Regular cardiac myocyte (primary cell): ENCODE measurements around the gene INTS12. TPM values are rescaled to one million over a fixed set of nuclear protein-coding genes. Genes with fewer than 3 reads are reported as not detected.

Source experiments
- total RNA-seq: library from RNA; depleted of rRNA; stranded (reverse); fragments of >200 nt; gene quantifications from 2 replicates; pipeline ENCODE4 v1.2.3, GENCODE V29; 2014

The INTS12 gene, protein sequence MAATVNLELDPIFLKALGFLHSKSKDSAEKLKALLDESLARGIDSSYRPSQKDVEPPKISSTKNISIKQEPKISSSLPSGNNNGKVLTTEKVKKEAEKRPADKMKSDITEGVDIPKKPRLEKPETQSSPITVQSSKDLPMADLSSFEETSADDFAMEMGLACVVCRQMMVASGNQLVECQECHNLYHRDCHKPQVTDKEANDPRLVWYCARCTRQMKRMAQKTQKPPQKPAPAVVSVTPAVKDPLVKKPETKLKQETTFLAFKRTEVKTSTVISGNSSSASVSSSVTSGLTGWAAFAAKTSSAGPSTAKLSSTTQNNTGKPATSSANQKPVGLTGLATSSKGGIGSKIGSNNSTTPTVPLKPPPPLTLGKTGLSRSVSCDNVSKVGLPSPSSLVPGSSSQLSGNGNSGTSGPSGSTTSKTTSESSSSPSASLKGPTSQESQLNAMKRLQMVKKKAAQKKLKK
- 16.9 and 20.9 TPM in 2 replicates for total RNA-seq

DNA sequence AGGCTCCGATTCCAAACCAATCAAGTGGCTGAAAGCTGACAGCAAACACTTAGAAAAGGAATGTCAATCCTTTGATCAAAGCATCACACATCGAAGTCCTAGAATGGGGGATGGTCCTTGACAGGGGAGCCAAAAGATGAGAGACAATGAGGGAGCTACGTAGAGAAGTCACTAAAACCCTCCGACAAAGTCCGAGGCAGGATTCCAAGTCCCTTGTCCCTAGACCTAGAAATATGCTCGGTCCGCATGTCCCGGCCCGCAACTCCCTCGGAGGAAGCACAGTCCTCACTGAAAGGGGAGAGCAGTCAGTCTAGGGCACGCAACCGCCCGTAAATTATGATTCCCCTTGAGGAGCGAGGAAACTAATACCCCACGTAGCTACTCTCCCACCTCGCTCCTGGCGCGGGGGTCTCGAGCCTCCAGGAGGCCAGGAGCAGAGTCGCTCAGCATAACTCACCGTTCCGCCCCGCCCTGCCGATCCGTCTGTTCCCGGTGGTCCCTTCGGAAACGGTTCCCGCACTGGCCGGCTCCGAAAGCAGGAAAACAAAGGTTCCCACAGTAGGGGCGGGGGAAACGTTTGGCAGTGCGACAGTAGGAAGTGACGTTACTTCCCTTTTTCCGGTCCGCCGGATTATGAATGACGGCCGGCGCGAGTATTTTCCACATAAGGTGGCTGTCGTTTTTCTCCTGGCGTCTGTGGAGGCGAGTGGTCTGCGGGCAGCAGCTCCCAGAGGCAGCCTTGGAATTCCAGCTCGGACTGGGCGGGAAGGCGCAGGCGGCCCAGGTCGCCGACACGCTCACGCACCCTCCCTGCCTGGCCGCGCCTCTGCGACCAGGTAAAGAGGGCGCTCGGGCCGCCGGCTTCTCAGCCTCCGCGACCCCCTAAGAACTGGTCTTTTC lies at the start of gene INTS12, which contains the start of gene GSTCD:
INTS12 (minus strand) TSS at position 509 of the 900 bp plus-strand sequence. CDS start 8,684 bp downstream, outside the sequence.
GSTCD (plus strand) TSS at position 604 of the 900 bp plus-strand sequence. CDS start 8,830 bp downstream, outside the sequence.

Other genes starting within 250 kb of the INTS12 start
- 74.0 and 91.0 TPM in 2 replicates for gene PPA2, start 234.6 kb downstream of the INTS12 start, total RNA-seq
- under 0.01 TPM in 1 of 2 replicates, not detected in the other for gene ARHGEF38, start 156.1 kb downstream of the INTS12 start, total RNA-seq
- 16.6 and 23.2 TPM in 2 replicates for gene GSTCD, start 95 bp upstream of the INTS12 start, total RNA-seq
- 0.56 TPM in 1 of 2 replicates, not detected in the other for gene NPNT, start 186.8 kb upstream of the INTS12 start, total RNA-seq